ENCODE measurements around the gene HARBI1. TPM values are rescaled to one million over a fixed set of nuclear protein-coding genes. Genes with fewer than 3 reads are reported as not detected.

Gene HARBI1
- total and polyA plus RNA-seq, 10 of the 15 experiments (the other 5 are each of a cell fraction or from before 2014, with no cell fraction given) = 3.6 to 8.4 (median 5.2) TPM

DNA sequence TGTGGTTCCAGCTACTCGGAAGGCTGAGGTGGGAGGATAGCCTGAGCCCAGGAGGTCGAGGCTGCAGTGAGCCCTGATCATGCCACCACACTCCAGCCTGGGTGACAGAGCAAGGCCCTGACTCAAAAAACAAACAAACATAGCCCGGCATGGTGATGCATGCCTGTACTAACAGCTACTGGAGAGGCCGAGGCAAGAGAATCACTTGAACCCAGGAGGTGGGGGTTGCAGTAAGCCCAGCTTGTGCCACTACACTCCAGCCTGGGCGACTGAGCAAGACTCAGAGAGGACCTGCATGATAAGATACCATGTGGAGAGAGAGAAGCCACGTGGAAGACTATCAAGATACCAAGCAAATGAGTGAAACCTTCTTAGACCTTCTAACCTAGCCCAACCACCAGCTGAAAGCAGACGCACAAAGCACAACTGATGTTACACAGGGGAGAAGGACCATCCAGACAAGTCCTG is 59.3 kb downstream of the HARBI1 start (continued):
- TF ChIP-seq FOS (IDR thresholded peaks at IDR 0.05; ENCODE audit: borderline replicate concordance, extremely low read depth, insufficient read length) = no peak

GRCh38 chr11:46555267-46556054 is 61.6 kb downstream of the HARBI1 start:
- Histone ChIP-seq H3K79me2 (ENCODE audit: control insufficient read depth, insufficient read depth, low read length) (peaks cover 50% of the 10 kb centered on the region), H3K4me3 (no peak overlapping the region), H2AFZ (ENCODE audit: control insufficient read depth, low read depth, low read length) (no peak overlapping the region), H3K4me2 (ENCODE audit: control insufficient read depth, insufficient read depth) (peak overlapping the region; percentile 38; the same call in 1 of the 2 replicates), H4K20me1 (ENCODE audit: control insufficient read depth, insufficient read depth) (no peaks in the 10 kb centered on the region), H3K27ac (ENCODE audit: control insufficient read depth, insufficient read depth) (peak overlapping the region; percentile 41), H3K9me3 (replicated peaks; ENCODE audit: control insufficient read depth, insufficient read depth, low read length) (no peaks in the 10 kb centered on the region), H3K4me1 (ENCODE audit: control insufficient read depth, insufficient read depth, low read length) (peaks cover 23% of the 10 kb centered on the region), H3K36me3 (ENCODE audit: control insufficient read depth in 2 of 2, insufficient read depth in 2 of 2, low read length in 1 of 2) (no peaks in the 10 kb centered on the region), H3K27me3 (replicated peaks in 1 of 2; ENCODE audit: control insufficient read depth in 2 of 2, insufficient read depth in 2 of 2, low read length in 1 of 2) (no peaks in the 10 kb centered on the region), H3K9ac (ENCODE audit: control insufficient read depth, insufficient read depth, low read length) (peak overlapping the region; percentile 8; the same call in 1 of the 2 replicates)
- peak; percentile 30 for DNase-seq (ENCODE audit: low read depth, low spot score)
- 2% methylated on average over 2 of the region's 2 CpGs for WGBS (ENCODE audit: insufficient coverage, insufficient replicate concordance, low lambda C conversion rate, missing lambda C conversion rate)
- SMC1A ChIA-PET (ENCODE audit: uncharacterized antibody, unreplicated experiment) = interaction anchor here (0.6 to 3.3 kb wide), 17 partner anchors 10 to 120 kb away, joined by 3 to 13 read pairs (median 4); partner anchors contain the start of genes AMBRA1 and HARBI1
- in situ Hi-C loops (cut with MboI) (no loop called here), intact Hi-C loops (cut with micrococcal nuclease; ENCODE audit: unreplicated experiment) (loop anchor here (2.0 kb wide), 2 partner anchors 37 to 61 kb away; partner anchors contain the start of genes ATG13 and HARBI1)
- peak; percentile 78 for ATAC-seq
- CTCF ChIA-PET = interaction anchor here (0.7 to 4.3 kb wide), 10 partner anchors 15 to 553 kb away, joined by 3 to 16 read pairs (median 5); partner anchors contain the start of genes ATG13 and HARBI1
- RAD21 ChIA-PET (ENCODE audit: unreplicated experiment) = interaction anchor here (0.9 to 3.9 kb wide), 9 partner anchors 9 to 110 kb away, joined by 3 to 18 read pairs (median 4); partner anchors contain the start of genes AMBRA1, ATG13 and HARBI1
- no TSS peak for BruUV-seq (replicated peaks)
- POLR2A ChIA-PET = interaction anchor here (1.0 to 1.6 kb wide), 4 partner anchors 8 to 73 kb away, joined by 3 to 7 read pairs (median 4); partner anchors contain the start of genes AMBRA1, ATG13 and HARBI1
- no peak for FAIRE-seq
- TF ChIP-seq TBL1XR1 (IDR thresholded peaks at IDR 0.05; ENCODE audit: low read depth, low read length) (no peak), BHLHE40 (IDR thresholded peaks at IDR 0.05; ENCODE audit: borderline replicate concordance in 1 of 2, low read depth in 2 of 2, low read length in 1 of 2) (no peak), NRF1 (conservative IDR thresholded peaks at IDR 0.05; ENCODE audit: low read depth, low read length) (no peak), ZNF592 (IDR thresholded peaks at IDR 0.05) (no peak), ATF7 (IDR thresholded peaks at IDR 0.05; ENCODE audit: low read depth) (peak; percentile 51), SMAD1 (IDR thresholded peaks at IDR 0.05; ENCODE audit: low read depth, partially characterized antibody) (no peak), MTA2 (IDR thresholded peaks at IDR 0.05; ENCODE audit: low read depth) (0 out of 2 replicates have a peak, but pooled peaks have one; percentile 17), PAX8 (IDR thresholded peaks at IDR 0.05) (no peak), TCF3 (IDR thresholded peaks at IDR 0.05; ENCODE audit: borderline replicate concordance, insufficient read depth, low read depth, low read length) (no peak), FOS (IDR thresholded peaks at IDR 0.05; ENCODE audit: borderline replicate concordance, extremely low read depth, insufficient read length) (no peak), ZNF207 (IDR thresholded peaks at IDR 0.05; ENCODE audit: borderline replicate concordance) (no peak), ATF3 (IDR thresholded peaks at IDR 0.05; ENCODE audit: borderline replicate concordance, extremely low read depth, low read depth, low read length) (no peak)
- TF ChIP-seq, protein P1, sequence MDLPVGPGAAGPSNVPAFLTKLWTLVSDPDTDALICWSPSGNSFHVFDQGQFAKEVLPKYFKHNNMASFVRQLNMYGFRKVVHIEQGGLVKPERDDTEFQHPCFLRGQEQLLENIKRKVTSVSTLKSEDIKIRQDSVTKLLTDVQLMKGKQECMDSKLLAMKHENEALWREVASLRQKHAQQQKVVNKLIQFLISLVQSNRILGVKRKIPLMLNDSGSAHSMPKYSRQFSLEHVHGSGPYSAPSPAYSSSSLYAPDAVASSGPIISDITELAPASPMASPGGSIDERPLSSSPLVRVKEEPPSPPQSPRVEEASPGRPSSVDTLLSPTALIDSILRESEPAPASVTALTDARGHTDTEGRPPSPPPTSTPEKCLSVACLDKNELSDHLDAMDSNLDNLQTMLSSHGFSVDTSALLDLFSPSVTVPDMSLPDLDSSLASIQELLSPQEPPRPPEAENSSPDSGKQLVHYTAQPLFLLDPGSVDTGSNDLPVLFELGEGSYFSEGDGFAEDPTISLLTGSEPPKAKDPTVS (IDR thresholded peaks at IDR 0.05; ENCODE audit: low read depth, low read length) = no peak
